Fibroblast of the aortic adventitia (primary cell): ENCODE data around the gene PHKA1. TPM values are rescaled to one million over a fixed set of nuclear protein-coding genes. Genes with fewer than 3 reads are reported as not detected.
A peak's percentile ranks its signal among the peaks of the same experiment; 100 is the strongest.

Experiments used
- DNase-seq: peaks from one replicate; pipeline ENCODE4 v3.0.0-alpha.2; 2010; ENCODE audit warnings: low read depth
- H3K4me3 ChIP-seq: 2 replicates; pipeline ENCODE4 v1.5.1; 2011; ENCODE audit warnings: low read depth, mild to moderate bottlenecking, control low read depth, low read length, moderate library complexity
- small RNA-seq: library from RNA; depleted of rRNA; stranded (forward); fragments of <200 nt; gene quantifications from one replicate; pipeline ENCODE3, GENCODE V24; 2012
- total RNA-seq: library from RNA; depleted of rRNA; stranded (reverse); fragments of >200 nt; gene quantifications from 2 replicates; pipeline ENCODE4 v1.2.3, GENCODE V29; 2012; ENCODE audit warnings: low replicate concordance
- TF ChIP-seq, protein P1 (sequence below): IDR thresholded peaks from 2 replicates; pipeline ENCODE4 v1.5.1; 2011; ENCODE audit warnings: mild to moderate bottlenecking, low read length, control low read depth, inconsistent platforms; ENCODE audit not compliant: insufficient read depth

Gene PHKA1
- total RNA-seq, 1 donor, result 3.5 TPM

DNA sequence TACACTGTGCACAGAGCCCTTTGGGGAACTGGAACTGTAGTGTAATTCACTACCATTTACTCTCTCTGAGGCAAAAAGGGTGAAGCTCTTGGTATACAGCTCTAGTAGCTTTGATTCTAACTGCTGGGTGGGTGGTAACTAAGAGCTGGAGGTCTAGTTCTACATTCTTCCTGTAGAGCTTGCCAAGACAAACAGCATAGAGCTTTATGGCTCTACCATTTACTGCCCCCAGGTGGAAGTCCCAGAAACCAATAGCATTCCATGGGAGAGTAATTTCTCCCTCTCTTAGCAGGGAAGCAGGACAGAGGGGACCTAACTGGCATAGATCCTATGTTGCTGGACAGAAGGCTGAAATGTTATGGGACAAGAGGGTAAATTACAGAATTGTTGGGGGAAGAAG is 168.1 kb downstream of the PHKA1 start:
- TF ChIP-seq, protein P1, sequence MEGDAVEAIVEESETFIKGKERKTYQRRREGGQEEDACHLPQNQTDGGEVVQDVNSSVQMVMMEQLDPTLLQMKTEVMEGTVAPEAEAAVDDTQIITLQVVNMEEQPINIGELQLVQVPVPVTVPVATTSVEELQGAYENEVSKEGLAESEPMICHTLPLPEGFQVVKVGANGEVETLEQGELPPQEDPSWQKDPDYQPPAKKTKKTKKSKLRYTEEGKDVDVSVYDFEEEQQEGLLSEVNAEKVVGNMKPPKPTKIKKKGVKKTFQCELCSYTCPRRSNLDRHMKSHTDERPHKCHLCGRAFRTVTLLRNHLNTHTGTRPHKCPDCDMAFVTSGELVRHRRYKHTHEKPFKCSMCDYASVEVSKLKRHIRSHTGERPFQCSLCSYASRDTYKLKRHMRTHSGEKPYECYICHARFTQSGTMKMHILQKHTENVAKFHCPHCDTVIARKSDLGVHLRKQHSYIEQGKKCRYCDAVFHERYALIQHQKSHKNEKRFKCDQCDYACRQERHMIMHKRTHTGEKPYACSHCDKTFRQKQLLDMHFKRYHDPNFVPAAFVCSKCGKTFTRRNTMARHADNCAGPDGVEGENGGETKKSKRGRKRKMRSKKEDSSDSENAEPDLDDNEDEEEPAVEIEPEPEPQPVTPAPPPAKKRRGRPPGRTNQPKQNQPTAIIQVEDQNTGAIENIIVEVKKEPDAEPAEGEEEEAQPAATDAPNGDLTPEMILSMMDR, result no peak
- no peak overlapping the region for H3K4me3 ChIP-seq
- no peak for DNase-seq

DNA sequence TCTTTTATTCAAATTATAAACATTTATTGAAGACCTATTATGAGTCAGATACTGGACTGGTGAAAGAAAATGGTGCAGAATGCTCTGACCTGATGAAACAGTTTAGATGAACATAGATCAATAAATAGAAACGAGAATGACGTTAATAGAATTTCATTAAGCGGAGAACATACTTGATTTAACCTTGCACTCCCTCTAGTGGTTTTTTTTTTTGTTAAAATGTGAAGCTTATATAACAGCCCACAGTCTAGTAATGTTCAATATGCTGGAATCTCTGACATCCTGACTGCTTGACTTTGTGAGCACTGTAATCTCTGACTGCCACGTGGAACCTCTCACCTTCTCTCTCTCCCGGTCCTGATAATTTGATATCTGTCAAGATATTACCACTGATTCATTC is 173.8 kb downstream of the PHKA1 start:
- peak; percentile 65 for DNase-seq
- TF ChIP-seq, protein P1, result peak; percentile 34
- H3K4me3 ChIP-seq, result no peak overlapping the region

DNA sequence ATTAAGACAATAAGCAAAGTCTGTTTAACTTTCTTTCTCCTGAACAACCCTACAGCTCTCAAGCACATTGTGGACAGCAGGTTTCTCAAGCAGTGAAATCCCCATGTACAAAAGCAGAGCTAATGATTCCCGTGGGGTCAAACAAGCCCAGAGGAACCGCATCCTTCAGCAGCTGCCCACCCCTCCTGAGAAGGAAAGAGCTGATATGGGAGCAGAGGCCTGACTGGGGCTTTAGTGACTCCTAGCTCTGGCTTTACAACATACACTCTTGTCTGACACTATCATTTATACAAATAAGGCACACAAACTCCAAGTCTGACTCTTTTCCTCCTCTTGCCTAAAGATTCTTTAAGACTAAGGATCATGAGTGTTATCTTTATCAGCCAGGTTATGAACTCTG is 174.3 kb downstream of the PHKA1 start:
- H3K4me3 ChIP-seq, result no peak overlapping the region
- peak; percentile 7 for DNase-seq
- TF ChIP-seq, protein P1, result no peak

DNA sequence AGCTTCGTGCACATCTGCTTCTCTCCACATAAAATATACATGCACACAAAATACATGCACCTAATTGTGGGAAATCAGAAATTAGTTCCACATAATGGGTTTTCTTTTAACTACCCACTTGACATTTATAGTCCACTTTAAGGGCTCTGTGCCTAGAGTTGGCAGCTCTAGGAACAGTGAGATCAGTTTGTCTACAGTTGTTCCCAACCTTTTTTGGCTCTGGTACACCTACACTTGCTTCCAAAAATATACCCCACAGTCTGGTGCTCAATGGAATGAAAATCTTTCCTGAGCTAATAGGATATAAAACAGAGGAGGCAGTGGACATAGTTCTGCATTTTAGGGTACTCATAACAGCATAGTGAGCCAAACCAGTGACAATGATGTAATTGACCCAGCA is 177.6 kb downstream of the PHKA1 start:
- TF ChIP-seq, protein P1, result no peak
- H3K4me3 ChIP-seq, result no peak overlapping the region

DNA sequence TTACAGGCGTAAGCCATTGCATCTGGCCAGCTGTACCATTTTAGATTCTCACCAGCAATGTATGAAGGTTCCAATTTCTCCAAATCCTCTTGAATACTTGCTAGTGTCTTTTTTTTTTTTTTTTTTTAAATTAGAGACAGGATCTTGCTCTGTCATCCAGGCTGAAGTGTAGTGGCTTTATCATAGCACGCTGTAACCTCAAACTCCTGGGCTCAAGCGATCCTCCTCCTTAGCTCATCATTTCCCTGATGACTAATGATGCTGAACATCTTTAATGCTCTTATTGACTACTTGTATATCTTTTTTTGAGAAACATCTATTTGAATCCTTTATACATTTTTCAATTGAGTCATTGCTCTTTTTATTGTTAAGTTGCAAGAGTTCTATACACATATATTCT is 181.7 kb downstream of the PHKA1 start:
- TF ChIP-seq, protein P1, result no peak
- no peak overlapping the region for H3K4me3 ChIP-seq
- no peak for DNase-seq

More for the DNA sequence above, 177.6 kb downstream of the PHKA1 start:
- DNase-seq, result peak; percentile 25

Small RNA genes within 50 kb of the gene (small RNA-seq; reads per million reads assigned to genes)
- gene BX295541.1, result not detected
- gene RF00012, result not detected
- gene RNU1-112P, result not detected

Other genes starting within 250 kb of the PHKA1 start
- gene HDAC8, start 141.5 kb downstream of the PHKA1 start, total RNA-seq, result 18.9 and 20.1 TPM in 2 replicates
- gene DMRTC1B, start 62.6 kb upstream of the PHKA1 start, total RNA-seq, result not detected in 2 replicates
- gene FAM236B, start 68.4 kb upstream of the PHKA1 start, total RNA-seq, result not detected in 2 replicates
- gene FAM236D, start 93.9 kb upstream of the PHKA1 start, total RNA-seq, result not detected in 2 replicates
- gene FAM236C, start 198.3 kb upstream of the PHKA1 start, total RNA-seq, result not detected in 2 replicates
- not detected in 2 replicates for gene FAM236A, start 223.9 kb upstream of the PHKA1 start, total RNA-seq
- not detected in 2 replicates for gene DMRTC1, start 229.5 kb upstream of the PHKA1 start, total RNA-seq